Omental fat pad (tissue), 4 donors: Measurements from ENCODE around the gene SATB2. TPM values are rescaled to one million over a fixed set of nuclear protein-coding genes. Genes with fewer than 3 reads are reported as not detected.

Experiments
- ATAC-seq: fragments of 150-250 bp; one replicate; pipeline ENCODE4 v1.9.1; 2016; ENCODE audit warnings: mild to moderate bottlenecking, moderate library complexity; ENCODE audit not compliant: low FRiP score
- DNase-seq: peaks from one replicate; pipeline ENCODE4 v3.0.0-alpha.2; 2019; ENCODE audit warnings: low spot score
- total RNA-seq, 4 donors: library from RNA; depleted of rRNA; stranded (reverse); fragments of >200 nt; gene quantifications; one replicate each; pipeline ENCODE4 v1.1.0, GENCODE V29; 2016
- TF ChIP-seq, protein P1 (sequence below), 3 donors: fragments of 450-650 bp; IDR thresholded peaks; one replicate each; pipeline ENCODE4 v1.5.1; 2016 to 2017; ENCODE audit warnings: antibody characterized with exemption in 3 of 3, mild to moderate bottlenecking in 3 of 3, moderate library complexity in 2 of 3

Gene SATB2
- total RNA-seq, result 1 to 10 TPM; 1.7 to 4.1 (median 2.7) TPM

DNA sequence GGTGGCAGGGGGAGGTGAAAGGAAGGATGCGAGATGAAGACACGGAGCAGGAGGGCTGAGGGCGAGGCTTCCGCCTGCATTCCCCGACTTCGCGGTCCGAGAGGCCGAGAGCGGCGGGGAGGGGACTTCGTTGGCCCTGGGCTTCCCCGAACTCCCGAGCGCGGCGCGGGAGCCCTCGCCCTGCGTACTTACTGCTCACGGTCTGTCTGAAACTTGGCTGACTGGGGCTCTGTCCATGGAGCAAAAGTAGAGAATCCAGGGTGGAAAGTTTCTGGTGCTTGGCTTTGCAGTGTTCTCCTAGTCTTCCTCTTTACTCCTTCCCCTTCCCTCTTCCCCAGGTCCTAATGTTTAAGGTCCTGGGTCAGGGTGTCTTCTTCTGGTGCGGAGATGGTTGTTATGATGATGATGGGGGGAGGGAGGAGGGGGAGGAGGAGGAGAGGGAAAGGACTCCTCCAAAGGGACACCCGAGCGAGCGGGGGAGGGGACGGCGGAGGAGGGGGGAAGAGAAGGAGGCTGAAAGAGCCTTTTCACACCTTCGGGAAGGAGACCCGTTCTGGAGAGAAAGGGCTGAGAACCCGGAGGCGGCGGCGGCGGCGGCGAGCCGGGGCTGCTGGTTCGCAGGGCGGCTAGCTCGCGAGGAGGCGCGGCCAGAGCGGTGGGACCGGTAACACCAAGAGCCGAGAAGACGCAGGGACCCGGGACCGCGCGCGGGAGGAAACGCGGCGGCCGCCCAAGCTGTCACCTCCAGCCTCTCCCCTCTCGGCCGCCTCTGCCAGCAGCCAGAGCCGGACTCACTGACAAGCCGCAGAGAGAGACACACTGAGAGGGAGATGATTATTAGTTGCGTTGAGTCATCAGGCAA lies at the start of gene SATB2:
Gene SATB2 (minus strand): TSS at position 793 of the 862 bp plus-strand sequence. CDS start 1,902 bp downstream, outside the sequence.
- DNase-seq, result no peak
- ATAC-seq, result no peak
- TF ChIP-seq, protein P1, sequence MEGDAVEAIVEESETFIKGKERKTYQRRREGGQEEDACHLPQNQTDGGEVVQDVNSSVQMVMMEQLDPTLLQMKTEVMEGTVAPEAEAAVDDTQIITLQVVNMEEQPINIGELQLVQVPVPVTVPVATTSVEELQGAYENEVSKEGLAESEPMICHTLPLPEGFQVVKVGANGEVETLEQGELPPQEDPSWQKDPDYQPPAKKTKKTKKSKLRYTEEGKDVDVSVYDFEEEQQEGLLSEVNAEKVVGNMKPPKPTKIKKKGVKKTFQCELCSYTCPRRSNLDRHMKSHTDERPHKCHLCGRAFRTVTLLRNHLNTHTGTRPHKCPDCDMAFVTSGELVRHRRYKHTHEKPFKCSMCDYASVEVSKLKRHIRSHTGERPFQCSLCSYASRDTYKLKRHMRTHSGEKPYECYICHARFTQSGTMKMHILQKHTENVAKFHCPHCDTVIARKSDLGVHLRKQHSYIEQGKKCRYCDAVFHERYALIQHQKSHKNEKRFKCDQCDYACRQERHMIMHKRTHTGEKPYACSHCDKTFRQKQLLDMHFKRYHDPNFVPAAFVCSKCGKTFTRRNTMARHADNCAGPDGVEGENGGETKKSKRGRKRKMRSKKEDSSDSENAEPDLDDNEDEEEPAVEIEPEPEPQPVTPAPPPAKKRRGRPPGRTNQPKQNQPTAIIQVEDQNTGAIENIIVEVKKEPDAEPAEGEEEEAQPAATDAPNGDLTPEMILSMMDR (IDR thresholded peaks at IDR 0.05), result no peak

DNA sequence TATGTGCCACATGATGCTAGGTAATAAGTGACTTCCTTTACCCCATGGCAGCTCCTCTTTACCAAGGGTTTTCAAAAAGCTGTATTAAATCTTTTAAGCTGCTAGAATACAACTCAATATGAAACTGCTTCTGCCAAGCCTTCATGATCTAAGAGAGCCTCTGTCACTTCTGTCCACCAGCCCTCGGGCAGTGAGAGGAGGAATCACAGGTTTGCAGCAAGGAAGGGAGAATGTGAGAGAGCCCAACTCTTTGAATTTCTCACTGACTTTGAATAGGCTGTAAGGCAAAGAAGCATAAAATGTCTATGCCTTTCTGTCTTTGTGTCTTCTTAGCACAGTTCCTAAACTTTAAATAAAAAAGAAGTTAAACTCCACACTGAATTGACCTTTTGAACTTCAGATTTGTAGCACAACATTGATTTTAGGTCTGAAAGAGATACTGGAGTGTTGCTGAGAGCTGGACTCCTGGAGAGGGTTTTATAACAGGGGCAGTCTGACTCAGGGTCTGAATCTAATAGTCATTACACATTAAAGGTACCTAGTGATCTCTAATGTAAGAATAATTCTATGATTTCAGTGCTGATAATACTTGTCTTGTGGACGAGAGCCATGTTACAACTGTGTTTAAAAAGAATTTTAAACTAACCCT lies 48.1 kb upstream of the SATB2 start:
- no peak for DNase-seq

DNA sequence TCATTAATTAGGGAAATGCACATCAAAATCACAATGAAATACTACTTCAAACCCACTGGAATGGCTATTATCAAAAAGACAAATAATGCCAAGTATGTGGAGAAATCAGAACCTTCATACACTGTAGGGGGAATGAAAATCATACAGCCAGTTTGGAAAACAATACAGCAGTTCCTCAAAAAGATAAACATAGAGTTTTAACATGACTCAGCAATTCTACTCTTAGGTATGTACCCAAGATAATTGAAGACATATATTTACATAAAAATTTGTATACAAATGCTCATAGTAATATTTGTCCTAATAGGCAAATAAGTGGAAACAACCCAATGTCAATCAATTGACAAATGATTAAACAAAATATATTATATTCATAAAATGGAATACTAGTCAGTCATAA lies 45.4 kb upstream of the SATB2 start:
- TF ChIP-seq, protein P1 (IDR thresholded peaks at IDR 0.05), result no peak
- ATAC-seq, result no peak
- no peak for DNase-seq

More for the DNA sequence above, 48.1 kb upstream of the SATB2 start:
- TF ChIP-seq, protein P1 (IDR thresholded peaks at IDR 0.05), result no peak
- ATAC-seq, result no peak

DNA sequence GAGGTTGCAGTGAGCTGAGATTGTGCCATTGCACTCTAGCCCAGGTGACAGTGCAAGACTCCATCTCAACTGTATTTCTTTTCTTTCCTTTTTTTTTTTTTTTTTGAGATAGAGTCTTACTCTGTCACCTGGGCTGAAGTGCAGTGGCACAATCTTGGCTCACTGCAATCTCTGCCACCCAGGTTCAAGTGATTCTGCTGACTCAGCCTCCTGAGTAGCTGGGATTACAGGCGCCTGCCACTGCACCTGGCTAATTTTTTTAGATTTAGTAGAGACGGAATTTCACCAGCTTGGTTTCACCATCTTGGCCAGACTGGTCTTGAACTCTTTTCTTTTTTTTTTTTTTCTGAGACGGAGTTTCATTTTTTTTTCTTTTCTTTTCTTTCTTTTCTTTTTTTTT lies 41.3 kb upstream of the SATB2 start:
- no peak for ATAC-seq
- TF ChIP-seq, protein P1 (IDR thresholded peaks at IDR 0.05), result no peak
- no peak for DNase-seq

DNA sequence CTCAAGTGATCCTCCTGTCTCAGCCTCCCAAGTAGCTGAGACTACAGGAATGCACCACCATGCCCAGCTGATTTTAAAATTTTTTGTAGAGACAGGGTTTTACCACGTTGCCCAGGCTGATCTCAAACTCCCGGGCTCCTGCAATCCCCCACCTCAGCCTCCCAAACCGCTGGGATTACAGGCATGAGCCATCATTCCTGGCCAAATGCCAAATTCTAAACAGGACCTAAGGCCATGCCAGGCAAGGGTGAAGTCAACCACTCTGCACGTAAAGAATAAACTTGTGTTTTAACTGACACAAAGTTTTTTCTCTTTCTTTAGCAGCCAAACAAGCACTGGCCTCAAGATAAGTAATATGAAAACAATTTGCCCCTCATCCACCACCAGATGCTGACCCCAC lies 37.4 kb upstream of the SATB2 start:
- ATAC-seq (no peak), DNase-seq (no peak)
- TF ChIP-seq, protein P1 (IDR thresholded peaks at IDR 0.05), result no peak

DNA sequence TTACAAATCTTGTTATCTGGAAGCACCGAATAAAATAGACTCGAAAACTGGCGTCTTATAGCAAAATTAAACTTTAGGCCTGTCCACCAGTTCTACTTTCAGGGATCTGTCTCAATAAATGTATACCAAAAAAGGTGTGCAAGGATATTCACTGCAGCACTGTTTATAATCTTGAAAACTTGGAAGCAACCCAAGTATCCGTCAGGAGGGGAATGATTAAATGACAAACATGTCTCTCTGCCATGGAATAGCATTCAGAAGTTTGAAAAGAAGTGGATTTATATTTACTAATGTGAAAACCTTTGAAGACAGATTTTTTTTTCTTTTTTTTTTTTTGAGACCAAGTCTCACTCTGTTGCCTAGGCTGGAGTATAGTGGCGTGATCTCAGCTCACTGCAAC lies 32.3 kb upstream of the SATB2 start:
- DNase-seq (no peak), ATAC-seq (no peak)
- TF ChIP-seq, protein P1 (IDR thresholded peaks at IDR 0.05), result no peak
